SHP77 treated with DMSO at 0.1 percent for 48 hours (cell line): ENCODE results near the gene APRT.

Experiments
- DNase-seq: peaks from one replicate; lab custom pipeline; 2025; lab: John Stamatoyannopoulos, UW

APRT gene

GRCh38 chr16:88811769-88812512 lies at the start of gene APRT:
Gene APRT (minus strand): TSS chr16:88811928. CDS start chr16:88811899, 29 bp downstream.
- peak; percentile 88 for DNase-seq

- DNase-seq = no peak
Observed at GRCh38 chr16:88861359-88861758, 49.6 kb upstream of the APRT start.

- no peak for DNase-seq
Observed at GRCh38 chr16:88859381-88860091, 47.8 kb upstream of the APRT start.

- DNase-seq = peak; percentile 58
Observed at GRCh38 chr16:88857728-88858339, 46.1 kb upstream of the APRT start.

- peak; percentile 83 for DNase-seq
Observed at GRCh38 chr16:88856828-88857727, 45.4 kb upstream of the APRT start, which contains the start of the genes GALNS and TRAPPC2L. Gene GALNS (minus strand): TSS chr16:88856947. CDS start chr16:88856877, 70 bp downstream. Gene TRAPPC2L (plus strand): TSS chr16:88857127. CDS start chr16:88857151, 24 bp downstream.

GRCh38 chr16:88856122-88856827 lies 44.5 kb upstream of the APRT start:
- no peak for DNase-seq

- no peak for DNase-seq
Observed at GRCh38 chr16:88855736-88856121, 44.0 kb upstream of the APRT start.

GRCh38 chr16:88855176-88855575 lies 43.4 kb upstream of the APRT start:
- DNase-seq = no peak

GRCh38 chr16:88854306-88855111 lies 42.8 kb upstream of the APRT start:
- DNase-seq = no peak

GRCh38 chr16:88853325-88853941 lies 41.7 kb upstream of the APRT start:
- DNase-seq = no peak

GRCh38 chr16:88851616-88852015 lies 39.9 kb upstream of the APRT start:
- no peak for DNase-seq

GRCh38 chr16:88850531-88851199 lies 38.9 kb upstream of the APRT start:
- DNase-seq = no peak

- no peak for DNase-seq
Observed at GRCh38 chr16:88848557-88848956, 36.8 kb upstream of the APRT start.

- DNase-seq = no peak
Observed at GRCh38 chr16:88847654-88848053, 35.9 kb upstream of the APRT start.

GRCh38 chr16:88846088-88846487 lies 34.4 kb upstream of the APRT start:
- DNase-seq = no peak

- DNase-seq = no peak
Observed at GRCh38 chr16:88844419-88845036, 32.8 kb upstream of the APRT start.

GRCh38 chr16:88843256-88843655 lies 31.5 kb upstream of the APRT start:
- no peak for DNase-seq

- no peak for DNase-seq
Observed at GRCh38 chr16:88842806-88843205, 31.1 kb upstream of the APRT start.

- no peak for DNase-seq
Observed at GRCh38 chr16:88842308-88842756, 30.6 kb upstream of the APRT start.
